ENCODE measurements around the gene NMUR2.

Gene NMUR2, protein sequence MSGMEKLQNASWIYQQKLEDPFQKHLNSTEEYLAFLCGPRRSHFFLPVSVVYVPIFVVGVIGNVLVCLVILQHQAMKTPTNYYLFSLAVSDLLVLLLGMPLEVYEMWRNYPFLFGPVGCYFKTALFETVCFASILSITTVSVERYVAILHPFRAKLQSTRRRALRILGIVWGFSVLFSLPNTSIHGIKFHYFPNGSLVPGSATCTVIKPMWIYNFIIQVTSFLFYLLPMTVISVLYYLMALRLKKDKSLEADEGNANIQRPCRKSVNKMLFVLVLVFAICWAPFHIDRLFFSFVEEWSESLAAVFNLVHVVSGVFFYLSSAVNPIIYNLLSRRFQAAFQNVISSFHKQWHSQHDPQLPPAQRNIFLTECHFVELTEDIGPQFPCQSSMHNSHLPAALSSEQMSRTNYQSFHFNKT

DNA sequence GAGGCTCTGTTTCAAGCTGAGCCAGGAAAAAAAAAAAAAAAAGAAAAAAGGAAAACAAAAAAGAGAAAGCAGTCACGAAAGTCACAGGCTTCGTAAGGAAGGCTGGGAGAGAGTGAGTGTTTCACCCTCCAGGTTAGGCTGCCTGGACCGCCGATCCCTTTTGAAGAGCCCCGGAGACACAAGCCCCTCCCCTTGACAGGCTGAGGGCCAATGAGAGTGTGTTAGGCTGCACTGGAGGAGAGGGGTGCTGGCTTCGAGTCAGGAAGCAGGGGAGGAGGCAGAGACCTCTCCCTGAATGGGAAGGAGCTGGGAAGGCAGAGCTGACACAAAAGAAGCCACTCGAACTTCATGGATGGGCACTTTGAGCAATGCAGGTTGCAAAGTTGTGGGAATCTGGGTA, at the start of gene NMUR2:
Gene NMUR2 (minus strand): TSS at position 135 of the 400 bp plus-strand sequence. CDS start 166 bp downstream, outside the sequence.
- peak; percentile 84 for DNase-seq

DNA sequence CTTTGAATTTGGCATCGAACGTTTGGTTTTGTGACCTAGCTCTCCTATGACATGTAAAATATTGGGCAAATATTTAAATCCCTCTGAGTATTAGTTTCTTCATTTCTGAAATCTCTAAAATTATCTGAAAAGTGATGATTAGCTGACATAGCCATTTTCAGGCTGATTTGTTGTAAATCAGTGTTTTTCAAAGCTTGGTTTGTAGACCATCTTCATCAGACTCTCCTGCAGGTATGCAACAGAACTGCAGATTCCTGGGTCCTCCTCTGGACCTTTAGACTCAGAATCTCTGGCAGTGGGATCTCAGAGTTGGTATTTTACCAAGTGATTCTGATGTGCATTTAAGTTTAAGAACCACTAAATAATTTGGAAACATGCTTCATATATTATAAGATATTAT, 38.9 kb upstream of the NMUR2 start:
- DNase-seq = no peak

DNA sequence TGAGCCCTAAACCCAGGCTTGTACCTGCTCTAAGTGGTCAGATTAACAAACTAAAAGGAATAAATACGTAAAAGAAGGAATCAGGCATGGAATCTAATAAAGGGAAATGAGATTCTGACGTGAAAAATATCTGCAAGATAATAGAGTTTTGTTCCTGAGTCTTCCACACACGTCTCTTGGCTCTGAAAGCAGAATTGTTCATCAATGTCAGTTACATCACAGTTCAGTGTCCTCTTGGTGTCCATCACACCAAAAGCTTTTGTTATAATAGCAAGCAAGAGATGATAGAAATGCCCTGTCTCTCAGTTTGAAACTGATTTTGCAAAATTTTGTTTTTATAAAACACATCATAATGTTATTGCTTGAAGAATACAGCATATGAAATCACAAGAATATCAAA, 34.7 kb upstream of the NMUR2 start:
- DNase-seq = no peak

DNA sequence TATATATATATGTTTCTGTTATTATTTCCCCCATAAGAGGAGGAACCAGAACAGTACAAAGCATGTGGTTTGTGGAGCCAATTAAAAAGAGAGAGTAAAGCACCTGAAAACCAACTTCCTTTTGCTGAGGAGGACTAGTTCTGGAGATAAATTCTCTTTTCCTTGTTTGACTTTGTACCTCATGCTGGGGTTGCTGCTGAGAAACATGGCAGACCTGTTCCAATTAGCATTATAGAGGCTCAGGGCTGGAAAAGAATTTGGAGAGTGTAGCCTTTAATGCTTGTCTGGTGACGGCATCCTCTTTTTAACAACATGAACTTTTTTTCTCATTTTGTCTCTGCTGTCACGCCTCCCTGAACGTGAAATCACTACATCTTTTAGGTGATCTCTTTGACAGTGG, 32.8 kb upstream of the NMUR2 start:
- no peak for DNase-seq

DNA sequence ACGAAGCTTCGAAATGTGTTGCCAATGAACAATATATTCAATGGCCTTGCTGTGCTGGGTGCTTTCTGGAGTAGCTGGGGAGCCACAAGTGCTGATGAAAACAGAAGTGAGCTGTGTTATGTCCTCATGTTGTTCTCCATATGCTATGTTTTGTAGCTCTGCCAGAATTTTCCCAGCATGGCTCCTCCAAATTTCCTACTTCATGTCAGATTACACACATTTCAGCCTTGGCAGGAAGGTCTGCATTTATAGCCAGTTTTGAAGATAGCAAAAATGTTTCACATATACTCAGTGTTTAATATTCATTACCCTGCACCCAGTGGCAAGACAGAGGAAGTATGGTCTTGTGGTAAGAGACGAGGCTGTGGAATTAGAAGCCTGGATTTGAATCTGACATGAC, 22.6 kb upstream of the NMUR2 start:
- DNase-seq = no peak

DNA sequence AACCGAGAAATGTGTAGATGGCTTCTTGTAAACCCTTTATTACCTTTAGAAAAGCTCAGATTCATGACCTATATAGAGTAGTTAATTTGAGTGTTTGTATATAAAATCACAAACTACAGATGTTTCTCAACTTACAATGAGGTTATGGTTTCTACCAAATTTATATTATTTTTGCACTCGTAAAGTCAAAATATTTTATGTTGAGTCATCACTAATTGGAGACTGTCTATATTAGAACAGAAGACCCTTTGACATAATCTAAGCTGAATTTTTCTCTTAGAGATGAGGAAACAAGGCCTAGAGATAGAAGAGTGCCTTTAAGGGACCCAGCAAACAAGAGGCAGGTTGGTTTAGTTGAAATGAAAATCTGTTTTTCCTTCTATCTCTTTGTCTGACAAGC, 20.0 kb upstream of the NMUR2 start:
- DNase-seq = no peak

DNA sequence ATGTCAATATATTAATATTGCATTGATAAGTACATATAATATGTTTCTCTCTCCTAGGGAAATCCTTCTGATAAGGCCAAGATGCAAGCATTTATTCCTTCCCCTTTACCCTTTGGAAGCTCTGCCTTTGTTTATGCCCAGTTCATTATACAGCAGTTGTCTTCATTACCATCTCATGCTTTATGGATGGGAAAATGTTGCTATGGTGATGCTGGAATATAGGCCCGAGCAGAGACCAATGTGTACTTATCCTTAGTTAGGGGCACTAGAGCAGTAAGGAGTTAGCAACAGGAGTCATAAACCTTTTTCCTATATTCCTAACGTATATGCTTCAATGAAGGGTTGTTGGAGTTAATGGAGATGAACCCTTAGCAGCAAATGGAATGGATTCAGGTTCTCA, 19.4 kb upstream of the NMUR2 start:
- no peak for DNase-seq

DNA sequence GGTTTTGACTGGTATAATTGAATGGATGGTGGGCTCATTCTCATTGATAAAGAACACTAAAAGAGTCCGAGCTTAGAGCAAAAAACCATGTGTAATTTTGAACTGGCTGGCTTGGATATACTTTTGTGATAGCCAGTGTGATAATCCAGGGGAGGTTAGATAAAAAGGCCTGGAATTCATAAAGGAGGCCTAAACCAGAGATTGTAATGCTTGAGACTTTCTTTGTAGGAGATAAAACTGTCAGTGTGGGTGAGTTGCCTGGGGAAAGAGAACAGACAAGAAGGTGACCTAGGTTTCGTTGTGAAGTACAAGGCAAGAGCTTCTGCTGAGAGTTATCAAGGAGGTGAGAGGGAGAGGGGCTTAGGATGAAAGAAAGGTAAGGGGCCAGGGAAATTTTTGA, 17.0 kb upstream of the NMUR2 start:
- DNase-seq = no peak

DNA sequence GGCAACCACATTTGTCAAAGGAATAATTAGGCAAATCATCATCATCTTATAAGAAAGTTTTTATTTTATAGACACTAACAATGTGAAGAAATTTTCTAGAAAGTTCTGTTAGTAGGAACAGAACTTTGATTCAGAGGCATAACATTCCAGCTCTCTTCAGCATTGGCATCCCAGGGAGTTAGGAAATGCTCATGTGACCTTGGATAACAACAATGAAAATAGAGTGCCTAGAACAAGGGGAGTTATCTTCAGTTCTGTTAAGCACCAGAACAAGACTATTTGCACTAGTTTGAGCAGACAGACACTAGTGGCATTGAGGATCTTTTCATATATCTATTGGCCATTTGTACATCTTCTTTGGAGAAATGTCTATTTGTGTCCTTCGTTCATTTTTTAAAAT, 7.0 kb upstream of the NMUR2 start:
- DNase-seq = no peak

DNA sequence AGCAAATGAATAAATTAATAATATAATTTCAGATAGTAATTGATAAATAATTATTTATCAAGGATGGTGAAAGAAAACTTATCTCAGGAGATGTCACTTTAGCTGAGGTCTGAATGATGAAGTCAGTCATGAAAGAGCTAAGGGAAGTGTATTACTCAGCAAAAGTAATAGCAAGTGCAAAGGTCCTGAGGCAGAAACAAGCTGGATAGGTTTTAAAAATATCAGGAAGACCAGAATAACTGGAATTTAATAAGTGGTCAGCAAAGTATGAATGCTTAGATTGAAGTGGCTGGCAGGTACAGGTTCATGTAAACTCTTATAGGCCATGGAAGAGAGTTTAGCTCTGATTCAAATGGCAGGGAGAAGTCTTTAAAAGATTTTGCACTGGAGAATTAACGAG, 1.0 kb upstream of the NMUR2 start:
- no peak for DNase-seq

DNA sequence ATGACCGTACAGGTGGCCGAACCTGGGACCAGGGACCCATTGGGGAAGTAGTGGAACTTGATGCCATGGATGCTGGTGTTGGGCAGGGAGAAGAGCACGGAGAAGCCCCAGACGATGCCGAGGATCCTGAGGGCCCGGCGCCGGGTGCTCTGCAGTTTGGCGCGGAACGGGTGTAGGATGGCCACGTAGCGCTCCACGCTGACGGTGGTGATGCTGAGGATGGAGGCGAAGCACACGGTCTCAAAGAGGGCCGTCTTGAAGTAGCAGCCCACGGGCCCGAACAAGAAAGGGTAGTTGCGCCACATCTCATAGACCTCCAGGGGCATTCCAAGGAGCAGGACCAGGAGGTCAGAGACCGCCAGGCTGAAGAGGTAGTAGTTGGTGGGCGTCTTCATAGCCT, 585 bp downstream of the NMUR2 start:
- no peak for DNase-seq

DNA sequence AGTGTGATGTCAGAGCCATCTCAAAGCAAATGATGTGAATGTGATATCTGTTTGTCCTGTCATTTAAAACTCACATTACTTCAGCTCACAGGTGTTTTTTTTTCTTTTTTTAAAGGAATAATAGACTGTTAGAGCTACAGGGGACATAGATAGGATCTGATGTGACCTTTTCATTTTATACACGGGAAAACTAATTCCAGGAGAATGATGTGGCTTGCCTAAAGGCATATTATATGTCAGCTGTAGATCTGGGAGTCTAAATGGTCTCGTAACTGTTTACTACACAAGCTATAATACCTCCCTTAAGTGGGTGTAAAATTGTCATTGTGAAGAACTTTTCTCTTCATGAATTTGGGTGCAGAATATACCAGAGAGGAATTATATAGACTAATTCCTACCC, 2.0 kb downstream of the NMUR2 start:
- no peak for DNase-seq

DNA sequence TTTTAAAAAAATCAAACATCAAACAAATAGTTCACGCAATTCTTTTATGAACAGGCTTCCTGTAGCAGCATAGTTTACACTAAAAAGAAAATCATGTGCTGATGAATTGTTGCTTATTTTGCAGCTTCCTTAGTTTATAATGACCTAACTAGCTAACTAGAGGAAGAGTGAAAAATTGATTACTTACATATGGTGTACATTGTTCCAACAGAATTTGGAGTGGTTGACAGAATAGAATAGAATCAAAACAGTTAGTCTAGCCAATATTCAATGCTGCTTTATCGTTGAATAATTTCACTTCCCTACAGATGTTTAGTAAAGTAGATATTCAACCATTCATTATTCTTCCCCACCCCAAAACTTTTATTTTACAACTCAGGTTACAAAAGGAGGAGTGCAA, 4.2 kb downstream of the NMUR2 start:
- DNase-seq = no peak

DNA sequence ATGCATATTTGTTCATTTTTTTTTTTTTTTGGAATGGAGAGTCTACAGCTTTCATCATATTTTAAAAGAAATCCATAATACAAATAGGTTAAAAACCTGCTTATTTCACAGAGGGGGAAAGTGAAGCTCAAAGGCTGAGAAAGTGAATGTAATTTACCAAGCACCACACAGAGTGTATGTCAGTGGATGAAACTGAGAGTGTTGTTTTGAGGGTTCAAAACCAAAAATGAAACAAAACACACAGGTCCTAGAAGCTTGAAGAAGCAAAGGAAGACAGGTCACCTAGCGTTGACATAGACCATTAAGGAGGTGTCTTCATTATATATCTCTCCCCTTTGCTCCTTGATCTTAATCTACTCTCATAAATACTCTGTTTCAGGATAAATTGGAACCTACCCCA, 7.5 kb downstream of the NMUR2 start:
- DNase-seq = no peak

DNA sequence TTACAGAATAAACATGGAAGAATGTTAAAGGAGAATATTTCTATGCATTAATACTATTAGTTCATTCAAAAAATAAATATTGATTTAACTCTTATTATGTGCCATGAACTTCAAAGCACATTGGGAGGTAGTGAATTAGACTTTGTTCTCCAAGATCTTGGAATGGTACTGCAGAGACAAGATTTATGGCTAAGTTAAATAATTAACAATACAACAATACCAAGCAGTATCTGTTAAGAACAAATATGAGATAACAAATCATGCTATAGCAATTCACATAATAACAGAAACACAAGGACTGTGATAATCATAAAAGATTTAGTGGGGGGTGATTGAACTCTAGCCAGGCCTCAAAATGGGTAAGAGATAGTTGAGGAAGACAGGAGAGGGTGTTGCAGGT, 11.6 kb downstream of the NMUR2 start:
- DNase-seq = no peak

DNA sequence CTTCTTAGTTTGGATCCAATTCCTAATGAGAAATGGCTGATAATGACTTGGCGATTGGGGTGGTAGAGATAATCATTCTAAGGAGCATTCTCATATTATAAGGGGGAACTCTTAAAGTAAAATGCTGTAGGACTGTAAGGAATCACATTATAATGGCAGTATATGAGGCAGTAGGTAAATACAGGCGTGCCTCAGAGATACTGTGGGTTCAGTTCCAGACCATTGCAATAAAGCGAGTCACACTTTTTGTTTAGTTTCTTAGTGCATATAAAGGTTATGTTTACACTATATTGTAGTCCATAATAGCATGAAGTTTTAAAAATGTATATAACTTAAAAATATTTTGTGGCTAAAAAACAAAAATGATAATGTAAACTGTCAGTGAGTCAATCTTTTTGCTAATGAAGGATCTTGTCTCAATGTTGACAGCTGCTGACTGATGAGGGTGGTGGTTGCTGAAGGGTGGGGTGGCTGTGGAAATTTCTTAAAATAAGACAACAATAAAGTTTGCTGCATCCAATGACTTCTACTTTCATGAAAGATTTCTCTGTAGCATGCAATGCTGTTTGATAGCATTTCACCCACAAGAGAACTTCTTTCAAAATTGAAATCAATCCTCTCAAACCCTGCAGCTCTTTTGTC, 15.8 kb downstream of the NMUR2 start:
- no peak for DNase-seq

DNA sequence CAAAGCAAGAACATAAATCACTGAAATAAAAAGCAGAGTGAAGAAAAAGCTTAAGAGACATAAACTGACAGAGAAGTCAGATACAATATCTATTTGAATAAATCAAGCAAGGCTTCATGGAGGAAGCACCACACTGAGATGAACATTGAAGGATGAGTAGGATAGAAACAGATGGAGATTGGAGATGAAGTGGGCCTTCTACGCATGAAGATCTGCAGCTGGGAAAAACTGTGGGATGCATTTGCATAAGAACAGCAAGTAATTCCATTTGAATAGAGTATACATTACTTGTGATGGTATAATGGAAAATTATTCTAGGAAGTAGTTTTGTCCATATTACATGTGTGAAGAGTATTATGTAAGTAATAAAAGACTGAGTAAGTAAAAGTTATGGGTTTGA, 16.5 kb downstream of the NMUR2 start:
- DNase-seq = no peak

DNA sequence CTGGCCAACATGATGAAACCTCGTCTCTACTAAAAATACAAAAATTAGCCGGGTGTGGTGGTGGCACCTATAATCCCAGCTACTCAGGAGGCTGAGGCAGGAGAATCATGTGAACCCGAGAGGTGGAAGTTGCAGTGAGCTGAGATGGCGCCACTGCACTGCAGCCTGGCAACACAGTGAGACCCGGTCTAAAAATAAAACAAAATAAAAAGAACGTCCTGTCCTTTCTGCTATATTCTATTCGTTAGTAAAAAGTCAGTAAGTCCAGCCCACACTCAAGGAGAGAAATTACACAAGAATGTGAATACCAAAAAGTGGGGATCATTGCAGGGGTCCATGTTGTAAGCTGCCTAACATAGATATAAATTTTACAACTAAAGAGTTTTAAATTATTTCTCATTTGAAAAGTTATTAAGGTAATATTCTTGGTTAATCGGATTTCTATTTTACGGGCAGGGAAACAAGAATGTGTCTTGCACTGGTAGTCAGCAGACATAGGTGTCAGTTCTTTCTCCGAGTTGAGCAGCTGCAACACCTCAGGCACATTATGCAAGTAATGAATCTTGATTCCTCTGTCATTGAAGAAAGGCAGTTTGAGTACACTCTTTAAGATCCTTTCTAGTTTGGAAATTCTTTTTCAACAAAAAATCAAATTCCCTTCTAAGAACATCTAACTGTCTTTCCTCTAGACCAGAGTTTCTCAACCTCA, 24.5 kb downstream of the NMUR2 start:
- no peak for DNase-seq

DNA sequence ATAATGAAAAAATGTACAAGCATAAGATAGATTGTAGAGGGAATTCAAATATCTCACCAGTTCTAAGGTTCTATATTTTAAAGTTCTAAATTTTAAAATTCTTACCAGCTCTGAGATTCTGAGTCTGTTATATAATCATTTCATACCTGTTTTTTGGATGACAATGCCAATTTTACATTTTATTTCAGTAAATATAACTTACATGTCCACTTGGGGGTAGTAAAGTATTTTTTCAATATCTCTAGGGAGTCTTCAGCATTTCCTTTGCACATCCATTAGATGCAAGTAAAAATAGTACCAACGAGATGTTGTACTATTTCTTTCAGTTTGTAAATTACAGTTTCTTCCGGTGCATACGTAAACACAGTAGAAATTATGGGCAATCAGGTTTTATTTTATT, 25.7 kb downstream of the NMUR2 start:
- DNase-seq = peak; percentile 23

DNA sequence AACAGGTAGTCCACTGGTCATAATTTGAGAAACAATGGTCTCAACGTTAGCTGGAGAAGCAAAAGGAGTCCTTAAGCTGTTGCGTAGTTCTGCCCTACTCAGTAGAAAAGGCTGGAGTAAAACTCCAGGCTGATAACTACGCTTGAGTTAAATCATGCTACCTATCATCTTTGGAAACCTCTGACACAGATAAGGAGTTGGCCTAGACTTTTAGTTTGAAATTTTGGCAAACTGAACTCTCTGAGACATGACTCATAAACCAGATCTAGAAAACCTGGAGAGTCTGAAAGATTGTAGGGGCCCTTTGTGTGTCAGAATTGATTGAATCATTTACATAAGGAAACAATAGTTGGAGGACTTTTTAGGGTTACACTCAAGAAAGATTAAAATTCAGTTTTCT, 26.3 kb downstream of the NMUR2 start:
- no peak for DNase-seq

DNA sequence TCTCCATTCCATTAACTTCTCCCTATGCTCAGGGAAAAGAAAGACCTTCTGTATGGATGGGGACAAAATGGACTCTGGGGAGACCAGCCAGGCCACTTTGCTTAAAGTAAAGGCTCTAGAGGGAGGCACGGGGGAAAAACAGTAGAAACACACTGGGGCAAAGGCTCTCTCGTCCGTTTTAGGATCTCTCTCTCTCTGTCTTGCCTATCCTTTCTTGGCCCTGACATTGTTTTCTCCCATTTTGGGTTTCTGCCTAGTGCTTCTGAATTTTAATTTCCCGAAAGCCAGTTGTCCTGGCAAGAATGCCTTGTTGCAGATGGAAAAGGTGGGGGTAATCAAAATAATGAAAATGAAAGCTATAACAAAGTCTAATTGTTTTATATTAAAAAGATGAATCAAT, 28.2 kb downstream of the NMUR2 start:
- no peak for DNase-seq

DNA sequence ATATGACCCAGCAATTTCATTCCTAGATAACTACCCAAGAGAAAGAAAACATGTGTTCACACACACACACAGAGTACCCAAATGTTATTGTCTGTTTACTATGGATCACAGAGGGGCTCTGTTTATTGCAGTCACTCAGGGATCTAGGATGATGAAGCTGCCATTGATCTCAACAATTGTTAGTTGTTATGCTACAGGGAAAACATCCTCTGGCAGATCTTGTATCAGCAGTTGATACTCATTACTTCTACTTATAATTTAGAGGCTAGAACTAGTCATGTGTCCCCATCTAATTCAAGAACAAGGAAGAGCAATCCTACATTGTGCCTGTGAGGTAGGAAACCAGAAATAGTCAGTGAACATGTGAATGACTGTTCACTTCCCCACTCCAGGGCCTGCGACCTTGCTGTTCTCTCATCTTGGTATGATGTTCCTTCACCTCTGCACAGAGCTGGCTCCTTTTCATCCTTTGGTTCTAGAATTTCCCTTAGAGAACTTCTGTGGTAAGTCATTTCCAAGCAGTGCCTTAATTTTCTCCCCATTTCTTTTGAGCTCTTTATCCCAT, 30.3 kb downstream of the NMUR2 start:
- DNase-seq = no peak

DNA sequence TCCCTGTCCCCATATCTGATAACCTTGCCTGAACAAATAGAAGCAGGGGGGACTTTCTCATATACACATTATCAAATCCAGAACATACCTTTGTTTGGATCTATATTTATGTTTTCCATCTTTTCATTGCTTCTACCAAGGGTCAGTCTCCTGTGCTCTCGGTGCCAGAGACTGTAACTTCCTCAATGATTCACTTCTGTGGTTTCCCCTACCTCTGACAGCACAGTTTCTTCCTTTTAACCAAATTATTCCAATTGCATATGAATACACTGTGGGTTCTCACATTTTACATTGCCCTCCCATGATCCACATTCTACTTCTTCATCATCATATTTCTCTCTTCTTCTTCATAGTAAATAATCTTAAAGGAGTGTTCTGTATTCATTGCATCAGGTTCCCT, 32.2 kb downstream of the NMUR2 start:
- no peak for DNase-seq

DNA sequence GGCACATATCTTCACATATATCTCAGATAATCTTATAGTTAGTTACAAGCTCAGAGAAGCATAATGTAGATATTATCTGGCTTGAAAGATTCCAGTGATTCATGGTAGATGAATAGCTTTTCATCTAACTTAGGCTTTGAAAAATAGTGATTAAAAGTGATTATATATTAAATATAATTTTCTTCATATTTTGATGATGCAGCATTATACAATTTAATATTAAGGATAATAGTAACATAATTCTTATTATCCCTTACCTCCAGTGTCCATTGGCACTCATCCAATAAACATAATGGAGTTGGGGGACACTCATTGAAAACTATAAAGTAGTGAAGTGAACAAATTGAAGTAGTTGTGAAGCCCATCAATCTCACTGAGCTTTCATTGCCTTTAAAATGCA, 35.8 kb downstream of the NMUR2 start:
- no peak for DNase-seq
